NCI-H1694 (cell line): ENCODE results near the gene COBLL1.
"Not testable (repeated sequence)": the region's sequence is repeated elsewhere in the genome, so short reads cannot be mapped to it uniquely, and the experiment has no call there.

ENCODE experiments used
- DNase-seq: peaks from one replicate; lab custom pipeline; 2025; lab: John Stamatoyannopoulos, UW

The COBLL1 gene, protein sequence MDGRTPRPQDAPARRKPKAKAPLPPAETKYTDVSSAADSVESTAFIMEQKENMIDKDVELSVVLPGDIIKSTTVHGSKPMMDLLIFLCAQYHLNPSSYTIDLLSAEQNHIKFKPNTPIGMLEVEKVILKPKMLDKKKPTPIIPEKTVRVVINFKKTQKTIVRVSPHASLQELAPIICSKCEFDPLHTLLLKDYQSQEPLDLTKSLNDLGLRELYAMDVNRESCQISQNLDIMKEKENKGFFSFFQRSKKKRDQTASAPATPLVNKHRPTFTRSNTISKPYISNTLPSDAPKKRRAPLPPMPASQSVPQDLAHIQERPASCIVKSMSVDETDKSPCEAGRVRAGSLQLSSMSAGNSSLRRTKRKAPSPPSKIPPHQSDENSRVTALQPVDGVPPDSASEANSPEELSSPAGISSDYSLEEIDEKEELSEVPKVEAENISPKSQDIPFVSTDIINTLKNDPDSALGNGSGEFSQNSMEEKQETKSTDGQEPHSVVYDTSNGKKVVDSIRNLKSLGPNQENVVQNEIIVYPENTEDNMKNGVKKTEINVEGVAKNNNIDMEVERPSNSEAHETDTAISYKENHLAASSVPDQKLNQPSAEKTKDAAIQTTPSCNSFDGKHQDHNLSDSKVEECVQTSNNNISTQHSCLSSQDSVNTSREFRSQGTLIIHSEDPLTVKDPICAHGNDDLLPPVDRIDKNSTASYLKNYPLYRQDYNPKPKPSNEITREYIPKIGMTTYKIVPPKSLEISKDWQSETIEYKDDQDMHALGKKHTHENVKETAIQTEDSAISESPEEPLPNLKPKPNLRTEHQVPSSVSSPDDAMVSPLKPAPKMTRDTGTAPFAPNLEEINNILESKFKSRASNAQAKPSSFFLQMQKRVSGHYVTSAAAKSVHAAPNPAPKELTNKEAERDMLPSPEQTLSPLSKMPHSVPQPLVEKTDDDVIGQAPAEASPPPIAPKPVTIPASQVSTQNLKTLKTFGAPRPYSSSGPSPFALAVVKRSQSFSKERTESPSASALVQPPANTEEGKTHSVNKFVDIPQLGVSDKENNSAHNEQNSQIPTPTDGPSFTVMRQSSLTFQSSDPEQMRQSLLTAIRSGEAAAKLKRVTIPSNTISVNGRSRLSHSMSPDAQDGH

GRCh38 chr2:164841719-164842623 is at the start of gene COBLL1:
Gene COBLL1, minus strand, starts transcription at chr2:164841823. Its CDS starts 627 bp downstream, at chr2:164841196.
- DNase-seq = peak; percentile 78

DNA sequence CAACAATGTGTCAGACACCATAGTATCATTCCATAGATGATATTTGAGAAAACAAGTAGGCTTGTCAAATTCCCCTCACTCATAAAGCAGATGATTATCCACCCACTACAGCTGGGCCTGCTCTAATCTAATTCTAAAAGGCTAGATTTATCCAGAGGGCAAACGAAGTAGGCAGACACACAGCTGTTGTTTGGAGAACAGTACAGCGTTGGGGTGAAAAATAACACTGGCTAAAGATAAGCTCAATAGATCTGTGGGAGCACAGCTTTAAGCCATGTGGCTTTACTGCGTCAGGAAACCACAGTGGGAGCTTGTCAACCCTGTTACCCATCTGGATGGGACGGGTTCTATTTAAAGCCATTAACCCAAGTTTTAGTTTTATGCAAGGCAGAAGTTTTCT is 48.9 kb upstream of the COBLL1 start:
- DNase-seq = peak; percentile 80

- DNase-seq = no peak
Measured at GRCh38 chr2:164888592-164888991, 47.0 kb upstream of the COBLL1 start.

- no peak for DNase-seq
Measured at GRCh38 chr2:164887434-164888144, 46.0 kb upstream of the COBLL1 start.

- DNase-seq = no peak
Measured at GRCh38 chr2:164882276-164882675, 40.7 kb upstream of the COBLL1 start.

DNA sequence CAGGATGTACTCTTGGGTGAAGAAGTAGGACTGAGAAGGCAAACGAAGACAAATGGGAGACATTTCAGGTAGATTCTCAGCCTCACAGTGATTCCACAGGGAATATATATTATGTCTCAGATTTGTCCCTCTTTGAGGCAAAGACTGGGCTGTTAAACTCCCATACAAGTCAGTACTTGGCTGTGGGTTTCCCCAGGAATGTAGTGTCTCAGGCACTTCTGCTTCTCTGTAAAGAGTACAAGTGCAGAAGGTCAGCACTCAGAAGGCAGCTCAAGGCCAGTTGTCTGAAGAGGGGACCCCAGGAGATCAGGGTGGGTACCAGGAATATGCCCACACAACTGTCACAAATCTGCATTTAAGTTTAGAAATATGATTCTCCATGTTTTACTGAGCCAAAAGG is 39.9 kb upstream of the COBLL1 start:
- no peak for DNase-seq

- DNase-seq = no peak
Measured at GRCh38 chr2:164879901-164880535, 38.4 kb upstream of the COBLL1 start.

GRCh38 chr2:164877927-164878326 is 36.3 kb upstream of the COBLL1 start:
- DNase-seq = no peak

GRCh38 chr2:164877169-164877568 is 35.5 kb upstream of the COBLL1 start:
- DNase-seq = no peak

DNA sequence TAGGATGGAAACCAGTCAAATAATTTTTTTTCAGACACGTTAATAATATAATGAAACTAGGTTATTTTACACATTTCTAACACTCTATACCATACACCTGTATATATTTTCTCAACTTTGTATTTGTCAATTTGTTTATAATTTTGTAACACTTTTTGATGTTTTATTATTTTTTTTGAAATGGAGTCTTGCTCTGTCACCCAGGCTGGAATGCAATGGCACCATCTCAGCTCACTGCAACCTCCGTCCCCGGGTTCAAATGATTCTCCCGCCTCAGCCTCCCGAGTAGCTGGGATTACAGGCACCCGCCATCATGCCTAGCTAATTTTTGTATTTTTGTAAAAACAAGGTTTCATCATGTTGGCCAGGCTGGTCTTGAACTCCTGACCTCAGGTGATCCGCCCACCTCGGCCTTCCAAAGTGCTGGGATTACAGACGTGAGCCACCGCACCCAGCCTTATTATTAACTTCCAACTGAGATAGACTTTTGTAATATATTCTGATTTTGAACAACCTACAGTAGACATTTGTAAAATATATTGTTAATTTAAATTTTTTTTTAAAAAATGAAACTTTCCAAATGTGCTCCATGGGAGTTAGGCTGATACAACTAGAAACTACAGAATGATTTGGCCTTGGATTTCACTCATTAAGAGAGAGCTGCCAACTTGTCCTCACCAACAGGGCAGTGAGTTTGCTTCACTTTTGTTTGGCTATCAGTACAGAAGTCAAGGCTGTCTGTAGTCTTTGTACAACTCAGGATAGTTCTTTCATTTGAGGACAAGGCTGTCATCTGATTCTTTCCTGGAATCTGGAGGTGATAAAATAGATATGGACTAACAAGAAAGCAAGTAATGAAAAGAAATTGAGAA is 33.9 kb upstream of the COBLL1 start:
- no peak for DNase-seq

DNA sequence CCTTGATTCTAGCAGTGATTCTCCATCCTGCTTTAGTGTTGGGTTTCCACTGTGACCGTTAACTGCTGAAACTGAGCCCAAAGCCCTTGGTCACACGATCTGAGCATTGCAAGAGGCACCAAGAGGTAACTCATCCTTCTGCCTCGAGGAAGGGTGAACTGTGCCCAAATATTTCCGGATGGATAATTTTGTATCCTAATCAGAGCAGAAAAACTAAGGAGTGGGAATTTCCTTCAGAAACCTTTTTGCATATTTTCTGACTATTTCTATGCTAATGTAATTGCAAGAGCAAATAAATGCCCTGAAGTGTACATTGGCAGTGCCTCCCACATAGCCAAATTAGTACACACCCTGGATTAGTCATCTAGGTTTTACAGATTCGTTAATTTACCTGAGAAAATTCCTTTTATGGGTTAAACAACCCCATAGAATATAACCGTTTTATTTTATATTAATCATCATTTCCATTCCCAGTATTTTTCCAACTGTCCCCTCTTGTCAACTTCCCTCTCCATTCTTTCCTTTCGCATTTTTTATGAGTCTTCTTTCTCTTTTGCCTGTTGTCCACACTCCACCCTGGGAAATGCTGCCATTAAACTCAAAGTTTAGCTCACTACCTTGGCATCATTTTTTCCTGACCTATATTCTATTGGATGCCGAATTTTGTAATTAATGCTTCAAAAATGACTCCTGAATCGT is 31.7 kb upstream of the COBLL1 start:
- DNase-seq = no peak

- no peak for DNase-seq
Measured at GRCh38 chr2:164871404-164871803, 29.8 kb upstream of the COBLL1 start.

DNA sequence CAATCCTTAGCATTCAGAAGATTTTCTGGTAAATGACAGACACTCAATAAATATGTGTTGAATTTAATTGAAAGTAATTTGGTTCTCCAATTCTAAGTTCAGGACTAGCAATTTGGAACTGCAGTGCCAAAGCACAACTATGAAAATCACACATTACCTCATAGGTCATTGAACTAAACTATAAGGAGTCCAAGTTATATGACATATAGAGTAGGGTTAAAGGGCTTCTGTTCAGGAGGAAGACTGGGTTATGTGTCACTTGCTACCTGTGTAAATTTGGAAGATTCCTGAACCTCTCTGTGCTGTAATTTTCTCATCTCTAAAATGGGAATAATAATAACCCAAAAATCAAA is 27.8 kb upstream of the COBLL1 start:
- DNase-seq = no peak

DNA sequence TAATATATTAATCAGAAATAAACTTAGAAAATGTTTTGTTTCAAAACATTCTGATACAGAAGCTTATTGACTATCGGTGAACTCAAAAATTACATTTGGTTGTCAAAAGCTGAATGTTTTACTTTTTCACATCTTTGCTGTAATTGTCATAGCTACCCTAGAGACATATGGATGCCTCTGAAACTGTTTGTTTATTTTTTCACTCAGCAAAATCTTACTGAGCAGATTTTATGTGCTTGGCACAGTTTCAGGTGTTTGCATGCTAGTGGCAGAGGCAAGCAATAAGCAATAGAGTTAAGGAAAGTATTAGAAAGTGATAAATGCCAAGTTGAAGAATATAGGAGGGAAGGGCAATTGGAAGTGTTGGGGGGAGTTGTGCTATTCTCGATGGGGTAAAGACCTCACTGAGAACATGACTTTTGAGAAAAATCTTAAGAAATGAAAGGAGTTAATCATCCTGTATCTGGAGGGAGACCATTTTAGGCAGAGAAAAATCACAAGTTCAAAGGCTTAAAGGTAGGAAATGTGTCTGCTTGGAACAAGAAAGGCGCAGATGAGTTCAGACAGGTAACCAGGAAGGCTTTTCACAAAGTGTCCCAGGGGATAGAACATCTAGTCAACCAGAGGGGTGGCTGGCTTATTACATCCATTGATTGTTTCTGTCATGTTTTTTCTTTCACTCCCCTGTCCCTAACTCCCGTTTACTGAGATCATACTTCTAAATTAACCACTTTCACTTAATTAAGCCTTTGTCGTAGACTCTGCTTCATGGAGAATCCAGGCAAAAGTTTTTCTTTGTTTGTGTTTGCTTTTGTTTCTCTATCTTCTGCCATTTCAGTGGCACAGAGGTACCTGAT is 27.2 kb upstream of the COBLL1 start:
- peak; percentile 63 for DNase-seq

- no peak for DNase-seq
Measured at GRCh38 chr2:164867779-164868397, 26.3 kb upstream of the COBLL1 start.

- DNase-seq = not testable (repeated sequence)
Measured at GRCh38 chr2:164866381-164866780, 24.8 kb upstream of the COBLL1 start.

DNA sequence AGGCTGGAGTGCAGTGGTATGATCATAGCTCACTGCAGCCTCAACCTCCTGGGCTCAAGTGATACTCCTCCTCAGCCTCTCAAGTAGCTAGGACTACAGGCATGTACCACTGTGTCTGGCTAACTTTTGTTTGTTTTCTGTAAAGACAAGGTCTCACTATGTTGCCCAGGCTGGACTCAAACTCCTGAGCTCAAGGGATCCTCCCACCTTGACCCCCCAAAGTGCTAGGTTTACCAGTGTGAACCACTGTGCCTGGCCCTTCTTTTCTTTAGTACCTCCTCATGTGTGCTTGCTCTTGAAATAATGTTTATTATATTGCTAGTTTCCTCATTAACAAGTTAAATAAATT is 19.0 kb upstream of the COBLL1 start:
- no peak for DNase-seq
